NCI-H748 (cell line): ENCODE measurements around the gene IMP4.

Experiments
- DNase-seq: peaks from one replicate; lab custom pipeline; 2025; ENCODE audit not compliant: unreplicated experiment; lab: John Stamatoyannopoulos, UW

Gene IMP4

GRCh38 chr2:130336150-130336876 lies 6.4 kb upstream of the IMP4 start:
- peak; percentile 31 for DNase-seq

- peak; percentile 83 for DNase-seq
Observed at GRCh38 chr2:130336877-130337734, 5.6 kb upstream of the IMP4 start.

GRCh38 chr2:130337735-130338325 lies 4.9 kb upstream of the IMP4 start:
- DNase-seq: no peak

GRCh38 chr2:130338793-130339345 lies 3.8 kb upstream of the IMP4 start:
- no peak for DNase-seq

- no peak for DNase-seq
Observed at GRCh38 chr2:130339885-130340745, 2.6 kb upstream of the IMP4 start.

- DNase-seq: peak; percentile 62
Observed at GRCh38 chr2:130341562-130342019, 1.1 kb upstream of the IMP4 start.

GRCh38 chr2:130342020-130342532 lies 621 bp upstream of the IMP4 start:
- peak; percentile 91 for DNase-seq

GRCh38 chr2:130344578-130344977 lies 1.9 kb downstream of the IMP4 start:
- no peak for DNase-seq

- DNase-seq: no peak
Observed at GRCh38 chr2:130345091-130345490, 2.4 kb downstream of the IMP4 start.

GRCh38 chr2:130345611-130346010 lies 2.9 kb downstream of the IMP4 start:
- DNase-seq: no peak

GRCh38 chr2:130346041-130346740 lies 3.5 kb downstream of the IMP4 start:
- DNase-seq: no peak

- no peak for DNase-seq
Observed at GRCh38 chr2:130346741-130347066, 4.0 kb downstream of the IMP4 start.

- DNase-seq: no peak
Observed at GRCh38 chr2:130347220-130347925, 4.7 kb downstream of the IMP4 start.

GRCh38 chr2:130349174-130349573 lies 6.5 kb downstream of the IMP4 start:
- no peak for DNase-seq

- DNase-seq: no peak
Observed at GRCh38 chr2:130351711-130352110, 9.0 kb downstream of the IMP4 start.

GRCh38 chr2:130352237-130352636 lies 9.5 kb downstream of the IMP4 start:
- no peak for DNase-seq

GRCh38 chr2:130353291-130354138 lies 10.8 kb downstream of the IMP4 start:
- no peak for DNase-seq

GRCh38 chr2:130354139-130354428 lies 11.4 kb downstream of the IMP4 start:
- DNase-seq: no peak

GRCh38 chr2:130355172-130355577 lies 12.5 kb downstream of the IMP4 start:
- DNase-seq: peak; percentile 23
